Testis (tissue), 2 donors: ENCODE data around the gene NUDCD3.

Experiments
- CTCF ChIP-seq, 3 experiments: fragments of 450-650 bp in 2 of 3; fragments of 200-600 bp in 1 of 3; sonication (generic) in 1 of 3; IDR thresholded peaks; one replicate each; pipeline ENCODE4 v1.5.1; 2016 to 2019; ENCODE audit warnings: antibody characterized with exemption in 3 of 3, mild to moderate bottlenecking in 2 of 3, moderate library complexity in 1 of 3
- POLR2A ChIP-seq: fragments of 450-650 bp; IDR thresholded peaks from one replicate; pipeline ENCODE4 v1.6.1; 2017; ENCODE audit warnings: antibody characterized with exemption, mild to moderate bottlenecking, moderate library complexity

DNA sequence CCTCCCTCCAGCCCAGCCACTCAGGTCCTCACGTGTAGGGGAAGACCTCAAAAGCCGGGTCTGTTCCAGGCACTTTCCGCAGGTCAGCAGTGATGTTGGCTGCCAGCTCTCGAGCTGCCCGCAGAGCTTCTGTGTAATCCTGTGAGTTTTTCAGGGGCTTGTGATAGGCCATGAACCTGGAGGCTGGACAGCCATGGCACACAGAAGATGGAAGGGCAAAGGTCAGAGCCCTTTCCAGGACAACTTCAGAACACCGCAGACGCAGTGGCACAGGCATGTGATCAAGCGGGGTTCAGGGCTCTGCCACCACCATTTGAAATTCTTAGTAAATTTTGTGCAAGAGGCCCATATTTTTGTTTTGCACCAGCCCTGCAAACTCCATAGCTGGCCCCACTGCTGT is 26.7 kb upstream of the NUDCD3 start:
- TF ChIP-seq CTCF (IDR thresholded peaks at IDR 0.05) (no peak), POLR2A (no peak)
